HG03342 (cell line): ENCODE results near the gene ATXN1.

ENCODE experiments used
- ATAC-seq: cut with Tn5 transposase; IDR thresholded peaks from one replicate; pipeline ENCODE4 v1.9.1; 2021; ENCODE audit warnings: mild to moderate bottlenecking, moderate library complexity; ENCODE audit not compliant: unreplicated experiment

The ATXN1 gene

DNA sequence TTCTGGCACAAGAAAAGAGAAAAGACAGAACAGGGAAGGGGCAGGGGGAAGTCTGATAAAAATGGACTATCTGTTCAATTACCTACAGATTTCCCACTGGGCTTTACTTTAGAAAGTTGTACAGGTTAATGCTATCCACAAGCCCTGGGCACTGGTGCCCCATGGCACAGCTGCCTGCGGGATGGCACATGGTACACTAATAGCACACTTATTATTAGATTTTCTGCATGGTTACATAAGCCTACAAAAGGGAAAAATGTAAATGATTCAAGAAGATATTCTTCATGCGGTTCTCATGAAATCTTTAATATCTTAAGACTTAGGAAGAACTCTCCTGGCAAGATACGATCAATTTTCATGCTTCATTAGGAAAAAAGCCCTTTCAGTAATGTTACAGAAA, 385.4 kb downstream of the ATXN1 start:
- no peak for ATAC-seq

DNA sequence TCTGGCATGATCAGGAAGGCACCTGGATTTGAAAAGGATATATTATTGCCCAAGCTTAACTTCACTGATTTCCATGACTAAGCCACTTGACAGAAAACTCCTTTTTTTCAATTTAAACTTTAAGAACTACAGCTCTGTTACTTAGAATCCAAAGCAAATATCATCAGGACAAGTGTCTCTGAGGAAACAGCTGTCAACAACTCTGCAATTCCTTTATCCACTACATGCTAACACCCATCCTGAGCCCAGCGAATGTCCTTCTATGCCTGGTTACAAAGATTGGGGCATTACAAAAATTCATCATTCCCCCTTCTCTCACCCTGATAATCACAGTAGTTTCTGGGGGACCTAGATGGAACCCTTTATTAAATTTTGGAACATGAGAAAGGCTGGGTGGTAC, 386.1 kb downstream of the ATXN1 start:
- no peak for ATAC-seq

GRCh38 chr6:16374461-16375200, 386.6 kb downstream of the ATXN1 start:
- peak; percentile 67 for ATAC-seq

DNA sequence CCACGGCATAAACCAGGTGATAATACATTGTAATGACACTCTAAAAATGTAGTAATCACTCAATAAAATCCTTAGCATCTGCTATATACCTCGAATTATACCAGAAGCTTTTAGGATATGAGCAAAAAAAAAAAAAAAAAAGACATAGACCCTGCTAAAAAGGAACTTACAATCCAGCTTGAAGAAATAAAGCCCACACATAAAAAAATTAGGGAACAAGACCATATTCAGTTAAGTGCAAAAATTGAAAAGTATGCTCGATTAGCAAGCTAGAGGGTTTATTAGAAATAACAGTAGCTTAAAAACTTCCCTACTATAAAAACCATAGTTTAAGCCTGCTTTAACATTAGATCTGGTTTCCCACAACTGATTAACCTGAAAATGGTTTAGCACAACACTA, 387.2 kb downstream of the ATXN1 start:
- ATAC-seq: no peak

- no peak for ATAC-seq
Measured at GRCh38 chr6:16372029-16372776, 389.1 kb downstream of the ATXN1 start.

- ATAC-seq: no peak
Measured at GRCh38 chr6:16371401-16371800, 389.9 kb downstream of the ATXN1 start.

DNA sequence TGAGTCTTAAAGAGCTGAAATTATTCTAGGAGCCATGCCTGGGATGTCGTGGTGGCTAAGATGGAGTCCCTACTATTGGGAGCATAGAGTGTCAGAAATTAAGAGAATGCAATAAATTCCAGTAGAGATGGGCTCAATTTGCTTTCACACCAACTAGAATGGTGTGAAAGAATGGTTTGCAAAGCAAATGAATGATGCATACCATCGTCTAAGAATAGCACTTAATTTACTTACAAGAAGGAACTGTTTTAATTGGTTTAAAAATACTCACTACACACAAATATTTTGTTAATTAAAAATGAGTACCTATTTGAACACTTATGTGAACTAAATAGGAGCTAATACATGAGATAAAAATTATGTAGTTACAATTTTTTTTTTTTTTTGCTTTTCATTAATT, 390.3 kb downstream of the ATXN1 start:
- no peak for ATAC-seq

DNA sequence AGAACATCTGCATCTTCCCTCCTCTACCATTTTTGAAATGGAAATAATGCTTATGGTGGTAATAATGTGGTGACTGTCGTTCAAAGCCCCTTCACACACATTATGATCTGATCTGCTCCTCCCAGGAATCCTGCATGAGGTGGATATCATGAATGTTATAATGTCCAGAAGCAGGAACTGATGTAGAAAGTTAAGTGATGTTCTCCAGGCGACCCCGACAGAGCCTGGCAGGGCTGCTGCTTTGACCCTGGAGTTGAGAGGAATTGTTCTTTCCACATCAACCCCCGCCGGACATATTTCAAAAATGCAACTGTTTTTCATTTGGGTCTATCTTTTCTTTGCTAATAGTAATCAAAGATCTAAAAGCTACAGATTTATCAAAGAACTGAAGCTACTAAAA, 391.3 kb downstream of the ATXN1 start:
- no peak for ATAC-seq

DNA sequence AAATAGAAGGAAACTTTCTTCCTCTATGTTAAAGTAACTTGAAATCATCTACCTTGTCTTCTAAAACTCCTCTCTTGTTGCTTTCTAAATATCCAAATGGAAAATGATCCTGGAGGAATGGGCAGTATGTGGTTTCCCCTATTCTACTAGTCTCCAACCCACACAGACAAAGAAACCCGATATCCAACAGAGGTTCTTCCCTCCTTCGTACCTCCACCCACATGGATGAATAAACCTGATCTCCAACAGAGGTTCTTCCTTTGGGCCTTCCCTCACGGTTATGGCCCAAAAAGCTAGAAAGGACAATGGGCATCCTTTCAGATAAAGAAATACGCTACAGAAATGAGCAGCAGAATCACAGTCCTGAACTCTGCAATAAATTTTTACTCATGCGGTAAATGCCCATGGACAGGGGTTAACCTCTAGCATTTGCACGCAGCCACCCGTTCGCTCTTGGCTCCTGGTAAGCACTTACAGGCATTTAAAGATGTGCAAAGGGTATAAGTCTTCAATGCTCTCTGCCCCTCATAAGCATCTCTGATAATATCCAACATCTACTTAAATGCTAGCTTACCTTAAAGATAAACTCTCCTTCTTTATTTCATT, 392.0 kb downstream of the ATXN1 start:
- ATAC-seq: no peak

DNA sequence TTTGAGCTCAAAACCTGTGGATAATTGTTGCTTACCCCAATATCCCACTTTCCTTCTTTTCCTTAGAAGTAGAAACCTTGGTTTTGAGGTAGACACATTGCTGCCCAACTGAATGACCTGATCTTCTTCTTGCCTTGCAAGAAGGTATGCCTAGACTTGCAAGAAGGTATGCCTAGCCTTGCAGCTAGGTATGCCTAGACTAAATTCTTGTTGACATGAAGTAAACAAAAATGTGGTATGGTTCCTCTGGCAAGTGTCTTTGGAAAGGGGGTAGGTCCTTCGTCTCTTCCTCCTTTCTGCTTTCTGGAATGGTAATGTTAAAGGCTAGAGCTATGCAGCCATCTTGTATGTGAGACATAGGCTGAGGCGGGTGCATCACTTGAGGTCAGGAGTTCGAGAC, 393.7 kb downstream of the ATXN1 start:
- no peak for ATAC-seq

DNA sequence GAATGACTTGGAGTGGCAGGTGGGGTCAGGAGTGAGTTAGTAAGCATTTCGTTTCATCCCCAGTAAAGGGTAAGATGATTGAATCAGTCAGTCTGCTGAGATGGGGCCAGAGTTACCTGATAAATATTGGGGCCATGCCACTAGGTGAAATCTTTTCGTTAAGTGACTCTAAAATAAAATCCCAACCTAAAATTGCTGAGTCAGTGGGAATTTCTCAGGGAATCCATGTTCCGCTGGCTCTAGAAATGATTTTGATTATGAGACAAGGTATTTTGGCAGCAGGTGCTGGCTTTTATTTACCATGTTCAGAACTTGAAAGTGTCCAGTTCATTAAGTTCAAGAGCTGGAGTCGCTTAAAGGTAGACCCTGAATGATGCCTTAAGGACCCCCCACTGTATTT, 397.5 kb downstream of the ATXN1 start:
- ATAC-seq: no peak

DNA sequence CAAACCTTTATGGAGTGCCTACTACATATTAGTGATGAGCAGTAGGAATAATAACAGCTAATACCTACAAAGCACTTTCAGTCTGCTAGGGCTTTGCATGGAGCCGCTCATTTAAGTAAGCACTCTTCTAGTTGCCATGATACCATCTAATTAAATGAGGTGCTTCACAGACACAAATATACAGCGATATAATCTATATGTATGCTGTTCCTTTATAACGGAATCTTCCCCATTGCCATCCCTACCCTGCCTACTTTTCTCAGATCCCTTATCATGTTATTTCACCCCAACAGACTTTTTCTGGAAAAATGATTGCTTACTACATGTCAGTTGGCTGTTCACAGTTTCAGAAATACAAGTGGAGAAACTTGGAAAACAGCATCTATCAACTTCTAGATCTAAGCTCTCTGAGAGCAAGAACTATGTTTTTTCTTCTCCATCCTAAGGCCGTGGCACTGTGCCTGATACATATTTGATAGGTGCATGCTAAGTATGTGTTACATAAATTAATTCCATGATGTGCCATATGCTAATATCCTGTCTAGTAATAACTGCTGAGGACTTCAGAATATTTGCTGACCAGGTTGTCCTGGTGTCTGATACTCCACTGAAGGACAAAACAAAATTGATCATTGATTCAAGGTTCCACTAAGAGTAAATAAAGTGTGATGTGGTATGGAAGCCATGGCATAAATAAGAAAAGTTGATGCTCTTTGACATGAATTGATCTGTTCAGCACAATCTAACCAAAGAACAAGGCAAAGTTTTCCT, 398.3 kb downstream of the ATXN1 start:
- no peak for ATAC-seq

DNA sequence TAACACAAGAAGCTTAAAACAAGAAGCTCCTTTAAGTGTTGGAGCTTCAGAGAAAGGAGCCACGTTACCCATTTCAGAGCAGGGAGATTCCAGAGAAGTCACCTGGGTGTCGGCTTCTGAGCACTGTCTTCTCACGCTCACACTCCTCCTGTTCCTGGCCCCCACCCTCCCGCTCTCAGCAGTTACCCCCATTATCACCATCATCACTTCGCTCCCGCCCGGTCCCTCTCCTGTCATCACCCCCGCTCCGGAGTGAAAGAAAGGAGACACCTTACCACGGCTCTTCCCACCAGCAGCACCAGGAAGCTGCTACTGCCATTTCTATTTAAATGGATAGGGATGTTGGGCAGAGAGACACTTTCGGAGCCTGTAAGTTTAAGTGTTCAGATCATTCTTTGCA, 399.0 kb downstream of the ATXN1 start:
- no peak for ATAC-seq

DNA sequence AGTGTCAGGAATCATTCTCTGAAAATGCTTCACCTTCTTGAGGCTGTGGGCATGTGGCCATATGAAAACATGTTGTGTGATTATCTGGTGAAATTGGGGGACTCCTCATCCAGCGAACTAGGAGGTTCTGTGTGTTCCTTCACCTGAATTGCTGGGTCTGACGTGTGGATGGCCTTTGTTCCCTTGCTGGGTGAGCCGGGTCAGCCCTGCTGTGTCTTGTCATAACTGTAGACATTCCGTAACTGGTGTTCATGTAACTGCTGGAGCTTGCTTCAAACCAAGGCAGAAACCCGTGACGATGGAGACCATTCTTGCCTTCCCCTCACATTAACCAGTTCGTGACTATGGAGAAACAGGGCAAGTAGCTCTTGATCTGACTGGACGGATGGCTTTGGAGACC, 399.4 kb downstream of the ATXN1 start:
- no peak for ATAC-seq

GRCh38 chr6:16361121-16361520, 400.1 kb downstream of the ATXN1 start:
- no peak for ATAC-seq

GRCh38 chr6:16360365-16360764, 400.9 kb downstream of the ATXN1 start:
- no peak for ATAC-seq

- no peak for ATAC-seq
Measured at GRCh38 chr6:16359563-16359962, 401.7 kb downstream of the ATXN1 start.

DNA sequence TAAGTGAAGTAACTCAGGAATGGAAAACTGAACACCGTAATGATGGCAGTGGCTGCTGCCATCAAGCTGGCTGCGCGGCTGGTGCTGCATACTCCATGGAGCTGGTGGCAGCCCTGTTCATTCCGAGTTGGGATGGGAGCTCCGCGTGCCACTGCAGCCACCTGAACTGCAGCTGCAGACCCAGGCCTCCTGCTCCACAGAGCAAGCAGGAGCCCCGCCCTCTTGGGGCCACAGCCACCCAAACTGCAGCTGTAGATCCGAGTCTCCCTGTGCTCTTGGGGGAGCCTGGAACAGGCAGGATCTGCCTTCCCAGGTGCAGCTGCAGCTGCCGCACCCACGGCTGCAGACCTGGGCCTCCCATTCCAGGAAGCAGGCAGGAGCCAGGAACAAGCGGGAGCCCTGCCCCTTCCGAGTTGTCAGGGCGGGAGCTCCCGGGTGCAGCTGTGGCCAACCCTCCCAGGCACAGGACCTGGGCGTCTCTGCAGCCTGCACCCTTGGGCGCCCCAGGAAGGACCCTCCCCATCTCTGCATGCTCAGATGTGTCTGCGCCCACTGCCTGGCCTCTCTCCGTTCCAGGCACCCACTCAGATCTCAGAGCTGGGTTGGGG, 402.6 kb downstream of the ATXN1 start:
- no peak for ATAC-seq

- no peak for ATAC-seq
Measured at GRCh38 chr6:16355699-16356446, 405.4 kb downstream of the ATXN1 start.

GRCh38 chr6:16355238-16355637, 406.0 kb downstream of the ATXN1 start:
- no peak for ATAC-seq
